Measurements from ENCODE around the gene MYRF.
A peak's percentile ranks its signal among the peaks of the same experiment; 100 is the strongest.

The MYRF gene

GRCh38 chr11:61795876-61796526, 43.6 kb downstream of the MYRF start:
- no peak for TF ChIP-seq CTCF (IDR thresholded peaks at IDR 0.05; ENCODE audit: low read depth, low read length)
- no peaks in the 10 kb centered on the region for H3K9me3 ChIP-seq
- H3K4me1 ChIP-seq, result no peaks in the 10 kb centered on the region
- no peak for DNase-seq
- no peaks in the 10 kb centered on the region for H3K27me3 ChIP-seq
- H3K4me3 ChIP-seq (ENCODE audit: low read depth, low read length), result no peak overlapping the region
- H3K36me3 ChIP-seq, result peaks cover 27% of the 10 kb centered on the region

GRCh38 chr11:61797263-61797944, 45.0 kb downstream of the MYRF start:
- Histone ChIP-seq H3K36me3 (peaks cover 27% of the 10 kb centered on the region), H3K27me3 (no peaks in the 10 kb centered on the region), H3K9me3 (no peaks in the 10 kb centered on the region), H3K4me1 (no peaks in the 10 kb centered on the region), H3K4me3 (ENCODE audit: low read depth, low read length) (no peak overlapping the region)
- peak; percentile 70 for TF ChIP-seq CTCF (IDR thresholded peaks at IDR 0.05; ENCODE audit: low read depth, low read length)
- peak; percentile 67 for DNase-seq

GRCh38 chr11:61799665-61800284, 47.3 kb downstream of the MYRF start:
- no peak for DNase-seq
- H3K27me3 ChIP-seq, result no peaks in the 10 kb centered on the region
- H3K4me1 ChIP-seq, result peaks cover 7% of the 10 kb centered on the region
- no peaks in the 10 kb centered on the region for H3K9me3 ChIP-seq
- peaks cover 38% of the 10 kb centered on the region for H3K36me3 ChIP-seq
- no peak for TF ChIP-seq CTCF (IDR thresholded peaks at IDR 0.05; ENCODE audit: low read depth, low read length)
- H3K4me3 ChIP-seq (ENCODE audit: low read depth, low read length), result no peak overlapping the region

- H3K36me3 ChIP-seq, result peaks cover 31% of the 10 kb centered on the region
- no peaks in the 10 kb centered on the region for H3K27me3 ChIP-seq
- H3K4me3 ChIP-seq (ENCODE audit: low read depth, low read length), result no peak overlapping the region
- TF ChIP-seq CTCF (IDR thresholded peaks at IDR 0.05; ENCODE audit: low read depth, low read length), result no peak
- no peak for DNase-seq
- H3K4me1 ChIP-seq, result peaks cover 10% of the 10 kb centered on the region
- H3K9me3 ChIP-seq, result no peaks in the 10 kb centered on the region
Observed at GRCh38 chr11:61800331-61801281, 48.2 kb downstream of the MYRF start.

- H3K36me3 ChIP-seq, result peaks cover 33% of the 10 kb centered on the region
- H3K27me3 ChIP-seq, result no peaks in the 10 kb centered on the region
- no peak for DNase-seq
- peaks cover 10% of the 10 kb centered on the region for H3K4me1 ChIP-seq
- H3K9me3 ChIP-seq, result no peaks in the 10 kb centered on the region
- no peak for TF ChIP-seq CTCF (IDR thresholded peaks at IDR 0.05; ENCODE audit: low read depth, low read length)
- no peak overlapping the region for H3K4me3 ChIP-seq (ENCODE audit: low read depth, low read length)
Observed at GRCh38 chr11:61802605-61803004, 50.2 kb downstream of the MYRF start.
